Left ventricle myocardium inferior (tissue), 1 donor: Measurements from ENCODE around the gene SDCBP2. TPM values are rescaled to one million over a fixed set of nuclear protein-coding genes. Genes with fewer than 3 reads are reported as not detected.

Experiments used
- DNase-seq: peaks from one replicate; pipeline ENCODE4 v3.0.0-alpha.2; 2020
- H3K27ac ChIP-seq: fragments of 200-600 bp; replicated peaks from 2 replicates; pipeline ENCODE4 v1.8.0; 2021
- H3K27me3 ChIP-seq: fragments of 200-600 bp; 2 replicates; pipeline ENCODE4 v1.8.0; 2021; ENCODE audit warnings: low read depth
- H3K36me3 ChIP-seq: fragments of 200-600 bp; 2 replicates; pipeline ENCODE4 v1.8.0; 2021
- H3K4me1 ChIP-seq: fragments of 200-600 bp; 2 replicates; pipeline ENCODE4 v1.8.0; 2021
- H3K4me3 ChIP-seq: fragments of 200-600 bp; 2 replicates; pipeline ENCODE4 v1.8.0; 2021; ENCODE audit warnings: mild to moderate bottlenecking, moderate library complexity
- H3K9me3 ChIP-seq: fragments of 200-600 bp; replicated peaks from 2 replicates; pipeline ENCODE4 v1.8.0; 2021
- CTCF ChIP-seq: fragments of 200-600 bp; IDR thresholded peaks from 2 replicates; pipeline ENCODE4 v1.8.0; 2021; ENCODE audit warnings: antibody characterized with exemption, mild to moderate bottlenecking, borderline replicate concordance
- intact Hi-C: fragments of 100-400 bp; cut with micrococcal nuclease; formaldehyde crosslinking; loops from one replicate; pipeline ENCODE4 v1.11.0; 2022
- total RNA-seq: library from RNA; stranded (reverse); fragmentation: NEBNext Ultra II Directional; extraction: Animal tissue kit (Norgen Biotek cat#: 25700); gene quantifications from one replicate; pipeline ENCODE4 v1.2.1, GENCODE V29; 2021
- donor health status: DM: no; HTN: yes; CAD: no; lungs with severe emphysema.

SDCBP2 gene
- total RNA-seq, 1 donor from 2014 or later: 2.2 TPM

GRCh38 chr20:1296922-1297321, 32.0 kb downstream of the SDCBP2 start:
- Histone ChIP-seq H3K27me3 (no peaks in the 10 kb centered on the region), H3K4me3 (no peak overlapping the region), H3K27ac (no peak overlapping the region), H3K9me3 (no peaks in the 10 kb centered on the region), H3K36me3 (peaks cover 23% of the 10 kb centered on the region), H3K4me1 (no peaks in the 10 kb centered on the region)
- DNase-seq: no peak
- no peak for TF ChIP-seq CTCF
- intact Hi-C loops: no loop called here

- Histone ChIP-seq H3K9me3 (no peaks in the 10 kb centered on the region), H3K4me3 (no peak overlapping the region), H3K4me1 (peaks cover 7% of the 10 kb centered on the region), H3K27me3 (no peaks in the 10 kb centered on the region), H3K27ac (no peak overlapping the region), H3K36me3 (peaks cover 20% of the 10 kb centered on the region)
- DNase-seq: no peak
- intact Hi-C loops: no loop called here
- TF ChIP-seq CTCF: no peak
These were observed 32.8 kb downstream of the SDCBP2 start for GRCh38 chr20:1296117-1296610.

GRCh38 chr20:1295276-1295930, 33.5 kb downstream of the SDCBP2 start:
- Histone ChIP-seq H3K27me3 (no peaks in the 10 kb centered on the region), H3K27ac (no peak overlapping the region), H3K4me3 (no peak overlapping the region), H3K4me1 (peaks cover 11% of the 10 kb centered on the region), H3K36me3 (peaks cover 13% of the 10 kb centered on the region), H3K9me3 (no peaks in the 10 kb centered on the region)
- TF ChIP-seq CTCF: no peak
- no peak for DNase-seq
- intact Hi-C loops: no loop called here

- Histone ChIP-seq H3K4me3 (no peak overlapping the region), H3K9me3 (no peaks in the 10 kb centered on the region), H3K4me1 (peaks cover 11% of the 10 kb centered on the region), H3K27me3 (no peaks in the 10 kb centered on the region), H3K27ac (no peak overlapping the region), H3K36me3 (peaks cover 10% of the 10 kb centered on the region)
- DNase-seq: no peak
- no peak for TF ChIP-seq CTCF
- intact Hi-C loops: no loop called here
These were observed 34.4 kb downstream of the SDCBP2 start for GRCh38 chr20:1294497-1294896.

GRCh38 chr20:1293641-1294379, 35.1 kb downstream of the SDCBP2 start:
- Histone ChIP-seq H3K27ac (no peak overlapping the region), H3K4me1 (peaks cover 11% of the 10 kb centered on the region), H3K36me3 (peaks cover 10% of the 10 kb centered on the region), H3K4me3 (no peak overlapping the region), H3K9me3 (no peaks in the 10 kb centered on the region), H3K27me3 (no peaks in the 10 kb centered on the region)
- TF ChIP-seq CTCF: no peak
- intact Hi-C loops: no loop called here
- DNase-seq: no peak
